ENCODE measurements around the gene NHLRC3.

Gene NHLRC3

GRCh38 chr13:39032150-39032549, 6.1 kb upstream of the NHLRC3 start:
- in situ Hi-C loops (cut with MboI; ENCODE audit: low pct_unique_long_range_greater_than_20kb, low sequenced_read_pairs, unreplicated experiment) = no loop called here
- TF ChIP-seq CTCF (IDR thresholded peaks at IDR 0.05; ENCODE audit: extremely low read depth, insufficient read depth, missing control alignments) = no peak
- no peak for DNase-seq (ENCODE audit: low spot score)

- in situ Hi-C loops (cut with MboI; ENCODE audit: low pct_unique_long_range_greater_than_20kb, low sequenced_read_pairs, unreplicated experiment) = no loop called here
- DNase-seq (ENCODE audit: low spot score) = no peak
Measured at GRCh38 chr13:39034085-39034484, 4.2 kb upstream of the NHLRC3 start.

GRCh38 chr13:39035204-39035603, 3.1 kb upstream of the NHLRC3 start:
- DNase-seq (ENCODE audit: low spot score) = no peak
- in situ Hi-C loops (cut with MboI; ENCODE audit: low pct_unique_long_range_greater_than_20kb, low sequenced_read_pairs, unreplicated experiment) = no loop called here
- no peak for TF ChIP-seq CTCF (IDR thresholded peaks at IDR 0.05; ENCODE audit: extremely low read depth, insufficient read depth, missing control alignments)

More at GRCh38 chr13:39034085-39034484, 4.2 kb upstream of the NHLRC3 start:
- no peak for TF ChIP-seq CTCF (IDR thresholded peaks at IDR 0.05; ENCODE audit: extremely low read depth, insufficient read depth, missing control alignments)

- in situ Hi-C loops (cut with MboI; ENCODE audit: low pct_unique_long_range_greater_than_20kb, low sequenced_read_pairs, unreplicated experiment) = no loop called here
- TF ChIP-seq CTCF (IDR thresholded peaks at IDR 0.05; ENCODE audit: extremely low read depth, insufficient read depth, missing control alignments) = no peak
- no peak for DNase-seq (ENCODE audit: low spot score)
Measured at GRCh38 chr13:39035799-39036198, 2.5 kb upstream of the NHLRC3 start.

GRCh38 chr13:39036212-39036611, 2.0 kb upstream of the NHLRC3 start:
- in situ Hi-C loops (cut with MboI; ENCODE audit: low pct_unique_long_range_greater_than_20kb, low sequenced_read_pairs, unreplicated experiment) = no loop called here
- TF ChIP-seq CTCF (IDR thresholded peaks at IDR 0.05; ENCODE audit: extremely low read depth, insufficient read depth, missing control alignments) = no peak
- DNase-seq (ENCODE audit: low spot score) = no peak

- no peak for TF ChIP-seq CTCF (IDR thresholded peaks at IDR 0.05; ENCODE audit: extremely low read depth, insufficient read depth, missing control alignments)
- in situ Hi-C loops (cut with MboI; ENCODE audit: low pct_unique_long_range_greater_than_20kb, low sequenced_read_pairs, unreplicated experiment) = no loop called here
- DNase-seq (ENCODE audit: low spot score) = no peak
Measured at GRCh38 chr13:39037410-39037879, 811 bp upstream of the NHLRC3 start.

GRCh38 chr13:39038569-39039030, 344 bp downstream of the NHLRC3 start:
- no peak for TF ChIP-seq CTCF (IDR thresholded peaks at IDR 0.05; ENCODE audit: extremely low read depth, insufficient read depth, missing control alignments)
- in situ Hi-C loops (cut with MboI; ENCODE audit: low pct_unique_long_range_greater_than_20kb, low sequenced_read_pairs, unreplicated experiment) = no loop called here
- DNase-seq (ENCODE audit: low spot score) = peak; percentile 25
